Panc1 (cell line): ENCODE data around the gene KRT84. TPM values are rescaled to one million over a fixed set of nuclear protein-coding genes. Genes with fewer than 3 reads are reported as not detected.
"Not testable (repeated sequence)": the region's sequence is repeated elsewhere in the genome, so short reads cannot be mapped to it uniquely, and the experiment has no call there.

Experiments
- ATAC-seq: fragments of 200-7000 bp; cut with Tn5 transposase; 2 replicates; pipeline ENCODE4 v1.9.1; 2020; ENCODE audit warnings: mild to moderate bottlenecking, moderate library complexity
- BruUV-seq: library from RNA; stranded (reverse); fragments of 400-500 nt; replicated peaks from 2 replicates; lab custom pipeline; 2021; lab: Mats Ljungman, UMichigan
- CTCF ChIA-PET: fragments of 300-600 bp; sonication (Branson Sonifier 250); formaldehyde crosslinking; loops from one replicate; lab custom pipeline; 2022; ENCODE audit warnings: antibody characterized with exemption; lab: Charles Lee
- POLR2A ChIA-PET: fragments of 300-600 bp; sonication (Branson Sonifier 250); formaldehyde crosslinking; loops from one replicate; lab custom pipeline; 2022; ENCODE audit warnings: antibody characterized with exemption; lab: Charles Lee
- DNase-seq: peaks from one replicate; pipeline ENCODE4 v3.0.0-alpha.2; 2010; ENCODE audit warnings: low read depth, low spot score
- H3K27ac ChIP-seq: 2 replicates; pipeline ENCODE4 v1.5.1; 2011; ENCODE audit warnings: mild to moderate bottlenecking, low read length, inconsistent platforms
- H3K27me3 ChIP-seq: fragments of 200-500 bp; sonication (Bioruptor generic); 2 replicates; pipeline ENCODE4 v1.6.0; 2014; ENCODE audit warnings: low read length, inconsistent platforms; ENCODE audit not compliant: control insufficient read depth, insufficient read depth
- H3K36me3 ChIP-seq: fragments of 200-500 bp; sonication (Bioruptor generic); 2 replicates; pipeline ENCODE4 v1.5.1; 2014; ENCODE audit warnings: inconsistent platforms, mild to moderate bottlenecking, low read length, moderate library complexity; ENCODE audit not compliant: control insufficient read depth, insufficient read depth
- H3K4me1 ChIP-seq: 2 replicates; pipeline ENCODE4 v1.5.1; 2011; ENCODE audit warnings: inconsistent platforms, mild to moderate bottlenecking, low read length, moderate library complexity; ENCODE audit not compliant: control insufficient read depth, insufficient read depth
- H3K4me3 ChIP-seq, 2 experiments: 2 replicates each; pipeline ENCODE4 v1.5.1; 2011 to 2012; ENCODE audit warnings: low read depth in 2 of 2, low read length in 2 of 2, mild to moderate bottlenecking in 2 of 2, inconsistent platforms in 1 of 2, moderate library complexity in 1 of 2
- H3K9me3 ChIP-seq: fragments of 200-500 bp; sonication (Bioruptor generic); 2 replicates; pipeline ENCODE4 v1.5.1; 2014; ENCODE audit warnings: low read depth, mild to moderate bottlenecking, inconsistent platforms, low read length, moderate library complexity; ENCODE audit not compliant: control insufficient read depth, insufficient read depth
- CTCF ChIP-seq: fragments of 450-650 bp; IDR thresholded peaks from 2 replicates; pipeline ENCODE4 v1.5.1; 2017; ENCODE audit warnings: mild to moderate bottlenecking
- POLR2AphosphoS5 ChIP-seq: IDR thresholded peaks from 2 replicates; pipeline ENCODE4 v1.6.1; 2012; ENCODE audit warnings: mild to moderate bottlenecking, low read depth, low read length, moderate library complexity
- REST ChIP-seq, 2 experiments: IDR thresholded peaks; 2 replicates each; pipeline ENCODE4 v1.6.1; 2011 to 2012; ENCODE audit warnings: low read depth in 2 of 2, control low read depth in 1 of 2, low read length in 1 of 2, mild to moderate bottlenecking in 1 of 2, moderate library complexity in 1 of 2; ENCODE audit not compliant: insufficient read depth in 1 of 2
- SIN3A ChIP-seq: IDR thresholded peaks from 2 replicates; pipeline ENCODE4 v1.6.1; 2012; ENCODE audit warnings: low read depth, mild to moderate bottlenecking, low read length, moderate library complexity, borderline replicate concordance; ENCODE audit not compliant: insufficient read depth
- TCF7L2 ChIP-seq: IDR thresholded peaks from 2 replicates; pipeline ENCODE4 v1.6.1; 2011; ENCODE audit warnings: mild to moderate bottlenecking, low read depth, low read length, inconsistent platforms
- in situ Hi-C: cut with HindIII; loops from 2 replicates; pipeline ENCODE4 v1.10.0; 2016; ENCODE audit warnings: low sequenced_read_pairs, low pct_unique_long_range_greater_than_20kb
- intact Hi-C: fragments of 100-400 bp; cut with micrococcal nuclease; formaldehyde crosslinking; loops from one replicate; pipeline ENCODE4 v1.10.0; 2022; ENCODE audit not compliant: unreplicated experiment
- total RNA-seq: library from RNA; stranded (reverse); gene quantifications from one replicate; pipeline ENCODE4 v1.2.1, GENCODE V29; 2021; ENCODE audit not compliant: unreplicated experiment

Gene KRT84
- total RNA-seq, 1 experiment from 2014 or later: not detected

GRCh38 chr12:52347016-52347415 is 38.4 kb downstream of the KRT84 start:
- CTCF ChIA-PET: interaction anchor here (0.6 kb wide), 1 partner anchor 25 kb away, joined by 3 read pairs; no protein-coding TSS in a partner anchor
- in situ Hi-C loops (no loop called here), intact Hi-C loops (no loop called here)
- POLR2A ChIA-PET: no interaction called here
- Histone ChIP-seq H3K27me3 (peaks cover 2% of the 10 kb centered on the region; the same call in 1 of the 2 replicates), H3K9me3 (peaks cover 3% of the 10 kb centered on the region; the same call in 1 of the 2 replicates), H3K4me3 (no peak overlapping the region), H3K36me3 (no peaks in the 10 kb centered on the region), H3K27ac (no peak overlapping the region), H3K4me1 (peaks cover 8% of the 10 kb centered on the region)
- no peak for ATAC-seq
- TF ChIP-seq TCF7L2 (no peak), SIN3A (no peak), POLR2AphosphoS5 (no peak), REST (IDR thresholded peaks at IDR 0.05; ENCODE audit: insufficient read depth in 1 of 2, low read depth in 2 of 2, low read length in 1 of 2) (no peak), CTCF (no peak)
- no peak for DNase-seq
- BruUV-seq: no TSS peak

GRCh38 chr12:52346593-52346992 is 38.9 kb downstream of the KRT84 start:
- H3K27ac ChIP-seq: no peak overlapping the region
- H3K36me3 ChIP-seq: no peaks in the 10 kb centered on the region
- peaks cover 3% of the 10 kb centered on the region; the same call in 1 of the 2 replicates for H3K9me3 ChIP-seq
- no TSS peak for BruUV-seq
- peaks cover 2% of the 10 kb centered on the region; the same call in 1 of the 2 replicates for H3K27me3 ChIP-seq
- TF ChIP-seq CTCF (no peak), TCF7L2 (no peak), POLR2AphosphoS5 (no peak)
- ChIA-PET CTCF (no interaction called here), POLR2A (no interaction called here)
- no peak overlapping the region for H3K4me3 ChIP-seq
- no peak for DNase-seq
- no peak for ATAC-seq
- H3K4me1 ChIP-seq: peaks cover 8% of the 10 kb centered on the region
- intact Hi-C loops (no loop called here), in situ Hi-C loops (no loop called here)

GRCh38 chr12:52345041-52345440 is 40.4 kb downstream of the KRT84 start:
- H3K4me1 ChIP-seq, H3K27ac ChIP-seq, ATAC-seq, DNase-seq, intact Hi-C loops, H3K27me3 ChIP-seq, BruUV-seq, H3K4me3 ChIP-seq, in situ Hi-C loops, H3K9me3 ChIP-seq, H3K36me3 ChIP-seq: not testable (repeated sequence)
- ChIA-PET POLR2A (interaction anchor here (0.5 kb wide), 1 partner anchor 37 kb away, joined by 3 read pairs; no protein-coding TSS in a partner anchor), CTCF (interaction anchor here (2.0 kb wide), 1 partner anchor 17 kb away, joined by 6 read pairs; no protein-coding TSS in a partner anchor)
